ENCODE results near the gene AARS2.

The AARS2 gene

GRCh38 chr6:44298055-44298803, 14.9 kb downstream of the AARS2 start:
- H3K9ac ChIP-seq (ENCODE audit: low read length), result peak overlapping the region; percentile 59
- H3K36me3 ChIP-seq (ENCODE audit: control insufficient read depth, low read depth, low read length), result peaks cover 31% of the 10 kb centered on the region

DNA sequence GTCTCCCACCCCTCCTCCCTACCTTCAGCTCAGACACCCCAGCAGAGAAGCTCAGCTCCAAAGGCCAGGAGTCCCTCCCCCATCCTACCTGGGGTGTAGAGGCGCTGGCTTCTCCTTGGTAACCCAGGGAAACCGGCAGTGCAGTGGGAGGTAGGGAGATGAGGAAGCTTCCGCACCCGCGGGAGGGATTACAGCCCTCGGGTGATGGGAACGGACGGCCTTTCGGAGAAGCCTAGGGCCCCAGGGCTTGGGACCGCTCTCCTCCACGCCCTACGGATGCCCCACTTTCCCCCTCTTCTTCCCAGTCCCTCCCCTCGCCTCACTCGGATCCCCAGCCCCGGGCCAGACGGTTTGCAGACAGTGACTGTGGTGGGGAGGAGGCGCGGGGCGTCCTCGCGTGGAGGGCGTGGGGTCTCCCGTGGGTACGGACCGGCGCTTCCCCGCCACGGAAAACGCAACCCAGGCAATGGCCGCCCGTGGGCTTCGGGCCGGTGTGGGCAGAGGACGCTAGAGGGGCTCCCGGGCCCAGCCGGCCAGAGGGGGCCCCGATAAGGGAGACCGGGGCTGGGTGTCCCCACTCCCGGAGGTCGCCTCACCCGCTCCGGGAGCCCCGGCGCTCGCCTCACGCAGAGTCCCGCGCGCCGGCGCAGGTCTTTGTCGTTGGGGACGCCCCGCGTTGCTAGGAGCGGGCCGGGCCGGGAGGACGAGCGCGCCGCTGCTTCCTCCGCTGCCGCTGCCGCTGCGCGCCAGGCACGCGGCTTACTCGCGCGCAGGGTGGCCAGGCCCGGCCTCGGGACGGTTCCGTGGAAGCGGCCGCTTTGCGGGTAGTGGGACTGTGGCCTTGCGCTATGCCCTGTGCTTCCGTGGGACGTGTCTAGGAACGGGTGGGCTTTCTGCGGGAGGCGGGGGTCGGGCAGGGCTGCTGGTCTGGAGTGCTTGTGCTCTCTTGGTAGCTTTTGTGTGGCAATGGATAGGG, 15.8 kb downstream of the AARS2 start:
- Histone ChIP-seq H3K27ac (ENCODE audit: low read length) (no peak overlapping the region), H3K9ac (ENCODE audit: low read length) (peak overlapping the region; percentile 59), H3K27me3 (ENCODE audit: control insufficient read depth, insufficient read depth, low read length) (peaks cover 42% of the 10 kb centered on the region)

More at GRCh38 chr6:44298055-44298803, 14.9 kb downstream of the AARS2 start:
- H3K4me3 ChIP-seq (ENCODE audit: low read length), result peak overlapping the region; percentile 74
- H3K4me1 ChIP-seq (ENCODE audit: control insufficient read depth, low read depth, low read length), result peaks cover 6% of the 10 kb centered on the region
- H3K27ac ChIP-seq (ENCODE audit: low read length), result no peak overlapping the region
- peaks cover 38% of the 10 kb centered on the region for H3K27me3 ChIP-seq (ENCODE audit: control insufficient read depth, insufficient read depth, low read length)
- no peaks in the 10 kb centered on the region for H3K9me3 ChIP-seq (ENCODE audit: control insufficient read depth, low read depth, low read length)

GRCh38 chr6:44294832-44295791, 18.0 kb downstream of the AARS2 start:
- Histone ChIP-seq H3K9me3 (ENCODE audit: control insufficient read depth, low read depth, low read length) (no peaks in the 10 kb centered on the region), H3K27ac (ENCODE audit: low read length) (no peak overlapping the region), H3K4me1 (ENCODE audit: control insufficient read depth, low read depth, low read length) (peaks cover 6% of the 10 kb centered on the region), H3K4me3 (ENCODE audit: low read length) (no peak overlapping the region), H3K9ac (ENCODE audit: low read length) (no peak overlapping the region), H3K36me3 (ENCODE audit: control insufficient read depth, low read depth, low read length) (peaks cover under 1% of the 10 kb centered on the region), H3K27me3 (ENCODE audit: control insufficient read depth, insufficient read depth, low read length) (peaks cover 50% of the 10 kb centered on the region)

More for the DNA sequence above, 15.8 kb downstream of the AARS2 start:
- Histone ChIP-seq H3K4me1 (ENCODE audit: control insufficient read depth, low read depth, low read length) (peaks cover 6% of the 10 kb centered on the region), H3K9me3 (ENCODE audit: control insufficient read depth, low read depth, low read length) (no peaks in the 10 kb centered on the region), H3K36me3 (ENCODE audit: control insufficient read depth, low read depth, low read length) (peaks cover 23% of the 10 kb centered on the region), H3K4me3 (ENCODE audit: low read length) (peak overlapping the region; percentile 74)

GRCh38 chr6:44292661-44293365, 20.3 kb downstream of the AARS2 start:
- H3K9ac ChIP-seq (ENCODE audit: low read length), result no peak overlapping the region
- no peaks in the 10 kb centered on the region for H3K36me3 ChIP-seq (ENCODE audit: control insufficient read depth, low read depth, low read length)
- peaks cover 48% of the 10 kb centered on the region for H3K27me3 ChIP-seq (ENCODE audit: control insufficient read depth, insufficient read depth, low read length)
- no peaks in the 10 kb centered on the region for H3K9me3 ChIP-seq (ENCODE audit: control insufficient read depth, low read depth, low read length)
- H3K27ac ChIP-seq (ENCODE audit: low read length), result no peak overlapping the region
- H3K4me1 ChIP-seq (ENCODE audit: control insufficient read depth, low read depth, low read length), result peaks cover under 1% of the 10 kb centered on the region
- H3K4me3 ChIP-seq (ENCODE audit: low read length), result no peak overlapping the region

GRCh38 chr6:44291841-44292240, 21.3 kb downstream of the AARS2 start:
- Histone ChIP-seq H3K27ac (ENCODE audit: low read length) (no peak overlapping the region), H3K9ac (ENCODE audit: low read length) (no peak overlapping the region), H3K4me1 (ENCODE audit: control insufficient read depth, low read depth, low read length) (no peaks in the 10 kb centered on the region), H3K36me3 (ENCODE audit: control insufficient read depth, low read depth, low read length) (no peaks in the 10 kb centered on the region), H3K4me3 (ENCODE audit: low read length) (no peak overlapping the region), H3K27me3 (ENCODE audit: control insufficient read depth, insufficient read depth, low read length) (peaks cover 46% of the 10 kb centered on the region), H3K9me3 (ENCODE audit: control insufficient read depth, low read depth, low read length) (no peaks in the 10 kb centered on the region)

- Histone ChIP-seq H3K36me3 (ENCODE audit: control insufficient read depth, low read depth, low read length) (no peaks in the 10 kb centered on the region), H3K27ac (ENCODE audit: low read length) (no peak overlapping the region), H3K9me3 (ENCODE audit: control insufficient read depth, low read depth, low read length) (no peaks in the 10 kb centered on the region), H3K27me3 (ENCODE audit: control insufficient read depth, insufficient read depth, low read length) (peaks cover 35% of the 10 kb centered on the region), H3K4me1 (ENCODE audit: control insufficient read depth, low read depth, low read length) (no peaks in the 10 kb centered on the region), H3K9ac (ENCODE audit: low read length) (no peak overlapping the region), H3K4me3 (ENCODE audit: low read length) (no peak overlapping the region)
Measured at GRCh38 chr6:44289726-44290260, 23.4 kb downstream of the AARS2 start.

DNA sequence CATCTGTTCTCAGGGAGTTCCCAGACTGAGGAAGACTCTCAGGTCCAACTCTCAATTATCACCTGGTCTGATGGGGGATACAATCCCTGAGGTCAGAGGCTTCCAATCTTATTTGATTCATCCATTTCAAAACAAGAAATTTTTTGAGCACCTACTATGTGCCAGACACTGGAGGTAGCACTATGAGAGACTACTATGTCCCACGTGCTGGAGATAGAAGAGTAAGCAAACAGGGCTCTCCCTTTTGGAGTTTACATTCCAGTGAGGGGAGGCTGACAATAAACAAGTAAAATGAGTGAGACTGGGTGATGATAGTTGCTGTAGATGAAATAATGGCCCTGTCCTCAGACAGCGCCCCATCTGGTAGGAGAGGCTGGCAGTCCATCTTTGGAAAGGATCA, 26.4 kb downstream of the AARS2 start:
- Histone ChIP-seq H3K27me3 (ENCODE audit: control insufficient read depth, insufficient read depth, low read length) (peaks cover 34% of the 10 kb centered on the region), H3K36me3 (ENCODE audit: control insufficient read depth, low read depth, low read length) (no peaks in the 10 kb centered on the region)

GRCh38 chr6:44286285-44286565, 26.9 kb downstream of the AARS2 start:
- no peak overlapping the region for H3K4me3 ChIP-seq (ENCODE audit: low read length)
- H3K9ac ChIP-seq (ENCODE audit: low read length), result no peak overlapping the region
- no peaks in the 10 kb centered on the region for H3K9me3 ChIP-seq (ENCODE audit: control insufficient read depth, low read depth, low read length)
- no peaks in the 10 kb centered on the region for H3K4me1 ChIP-seq (ENCODE audit: control insufficient read depth, low read depth, low read length)
- peaks cover 34% of the 10 kb centered on the region for H3K27me3 ChIP-seq (ENCODE audit: control insufficient read depth, insufficient read depth, low read length)
- no peak overlapping the region for H3K27ac ChIP-seq (ENCODE audit: low read length)
- H3K36me3 ChIP-seq (ENCODE audit: control insufficient read depth, low read depth, low read length), result no peaks in the 10 kb centered on the region

More for the DNA sequence above, 26.4 kb downstream of the AARS2 start:
- no peaks in the 10 kb centered on the region for H3K4me1 ChIP-seq (ENCODE audit: control insufficient read depth, low read depth, low read length)
- H3K9ac ChIP-seq (ENCODE audit: low read length), result no peak overlapping the region
- H3K27ac ChIP-seq (ENCODE audit: low read length), result no peak overlapping the region
- H3K9me3 ChIP-seq (ENCODE audit: control insufficient read depth, low read depth, low read length), result no peaks in the 10 kb centered on the region
- H3K4me3 ChIP-seq (ENCODE audit: low read length), result no peak overlapping the region

GRCh38 chr6:44285552-44286284, 27.4 kb downstream of the AARS2 start:
- peaks cover 34% of the 10 kb centered on the region for H3K27me3 ChIP-seq (ENCODE audit: control insufficient read depth, insufficient read depth, low read length)
- no peaks in the 10 kb centered on the region for H3K36me3 ChIP-seq (ENCODE audit: control insufficient read depth, low read depth, low read length)

DNA sequence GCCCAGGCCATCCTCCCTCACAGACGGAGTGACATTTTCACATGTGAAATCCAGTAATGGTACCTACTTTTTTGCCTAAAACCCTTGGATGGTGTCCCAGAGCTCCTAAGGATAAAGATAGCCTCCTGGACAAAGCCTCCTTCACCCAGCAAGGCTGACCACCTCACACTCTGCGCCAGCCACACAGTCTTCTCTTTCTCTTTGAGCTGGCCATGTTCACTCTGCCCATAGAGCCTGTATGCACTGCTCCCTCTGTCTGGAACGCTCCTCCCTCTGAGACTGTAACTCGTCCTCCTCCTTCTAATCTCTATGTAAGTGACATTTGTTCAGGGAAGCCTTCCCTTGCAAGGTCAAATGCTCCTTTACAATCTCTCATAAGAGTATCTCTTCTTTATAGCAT, 28.3 kb downstream of the AARS2 start:
- H3K36me3 ChIP-seq (ENCODE audit: control insufficient read depth, low read depth, low read length), result no peaks in the 10 kb centered on the region
- no peak overlapping the region for H3K9ac ChIP-seq (ENCODE audit: low read length)
- H3K4me3 ChIP-seq (ENCODE audit: low read length), result no peak overlapping the region
- H3K27me3 ChIP-seq (ENCODE audit: control insufficient read depth, insufficient read depth, low read length), result peaks cover 30% of the 10 kb centered on the region
- H3K9me3 ChIP-seq (ENCODE audit: control insufficient read depth, low read depth, low read length), result no peaks in the 10 kb centered on the region
- H3K27ac ChIP-seq (ENCODE audit: low read length), result no peak overlapping the region
- no peaks in the 10 kb centered on the region for H3K4me1 ChIP-seq (ENCODE audit: control insufficient read depth, low read depth, low read length)

More at GRCh38 chr6:44285552-44286284, 27.4 kb downstream of the AARS2 start:
- Histone ChIP-seq H3K9me3 (ENCODE audit: control insufficient read depth, low read depth, low read length) (no peaks in the 10 kb centered on the region), H3K4me1 (ENCODE audit: control insufficient read depth, low read depth, low read length) (no peaks in the 10 kb centered on the region), H3K4me3 (ENCODE audit: low read length) (no peak overlapping the region), H3K9ac (ENCODE audit: low read length) (no peak overlapping the region), H3K27ac (ENCODE audit: low read length) (no peak overlapping the region)

Measured in iPS-18a (cell line).